Gastroesophageal sphincter (tissue), 3 donors: Measurements from ENCODE around the gene CFD.

ENCODE experiments used
- POLR2A ChIP-seq, 2 donors: fragments of 450-650 bp; IDR thresholded peaks; one replicate each; pipeline ENCODE4 v1.6.1; 2017; ENCODE audit warnings: antibody characterized with exemption in 2 of 2, mild to moderate bottlenecking in 2 of 2, moderate library complexity in 1 of 2
- TF ChIP-seq, protein P1 (sequence below), 4 experiments: fragments of 200-600 bp in 2 of 4; fragments of 450-650 bp in 2 of 4; sonication (generic) in 1 of 4; IDR thresholded peaks; one replicate each; pipeline ENCODE4 v1.5.1; 2017 to 2019; ENCODE audit warnings: antibody characterized with exemption in 4 of 4, mild to moderate bottlenecking in 2 of 4, moderate library complexity in 2 of 4

DNA sequence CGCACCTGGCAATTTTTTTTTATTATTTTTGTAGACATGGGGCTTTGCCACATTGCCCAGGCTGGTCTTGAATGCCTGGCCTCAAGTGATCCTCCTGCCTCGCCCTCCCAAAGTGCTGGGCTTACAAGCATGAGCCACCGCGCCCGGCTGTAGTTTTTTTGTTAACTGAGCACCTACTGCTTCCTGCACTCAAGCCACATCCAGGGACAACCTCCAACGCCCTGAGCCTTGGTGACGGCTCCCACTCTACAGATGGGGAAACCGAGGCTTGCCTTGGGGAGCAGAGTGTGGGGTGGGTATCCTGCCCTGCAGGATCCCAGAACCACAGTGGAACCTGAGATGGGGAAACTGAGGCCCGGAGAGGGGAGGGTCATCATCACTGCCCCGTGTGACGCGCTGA, 4.3 kb upstream of the CFD start:
- TF ChIP-seq, protein P1, sequence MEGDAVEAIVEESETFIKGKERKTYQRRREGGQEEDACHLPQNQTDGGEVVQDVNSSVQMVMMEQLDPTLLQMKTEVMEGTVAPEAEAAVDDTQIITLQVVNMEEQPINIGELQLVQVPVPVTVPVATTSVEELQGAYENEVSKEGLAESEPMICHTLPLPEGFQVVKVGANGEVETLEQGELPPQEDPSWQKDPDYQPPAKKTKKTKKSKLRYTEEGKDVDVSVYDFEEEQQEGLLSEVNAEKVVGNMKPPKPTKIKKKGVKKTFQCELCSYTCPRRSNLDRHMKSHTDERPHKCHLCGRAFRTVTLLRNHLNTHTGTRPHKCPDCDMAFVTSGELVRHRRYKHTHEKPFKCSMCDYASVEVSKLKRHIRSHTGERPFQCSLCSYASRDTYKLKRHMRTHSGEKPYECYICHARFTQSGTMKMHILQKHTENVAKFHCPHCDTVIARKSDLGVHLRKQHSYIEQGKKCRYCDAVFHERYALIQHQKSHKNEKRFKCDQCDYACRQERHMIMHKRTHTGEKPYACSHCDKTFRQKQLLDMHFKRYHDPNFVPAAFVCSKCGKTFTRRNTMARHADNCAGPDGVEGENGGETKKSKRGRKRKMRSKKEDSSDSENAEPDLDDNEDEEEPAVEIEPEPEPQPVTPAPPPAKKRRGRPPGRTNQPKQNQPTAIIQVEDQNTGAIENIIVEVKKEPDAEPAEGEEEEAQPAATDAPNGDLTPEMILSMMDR (IDR thresholded peaks at IDR 0.05) = no peak
- TF ChIP-seq POLR2A (IDR thresholded peaks at IDR 0.05) = no peak
